KMS-11 (cell line): ENCODE measurements around the gene RGL3.
"Not testable (repeated sequence)": the region's sequence is repeated elsewhere in the genome, so short reads cannot be mapped to it uniquely, and the experiment has no call there.

Experiments
- H2AFZ ChIP-seq: fragments of 200-600 bp; sonication (generic); 2 replicates; pipeline ENCODE4 v1.6.1; 2016; ENCODE audit warnings: antibody characterized with exemption, mixed run types, low read depth
- H3K27ac ChIP-seq: fragments of 200-600 bp; sonication (generic); 2 replicates; pipeline ENCODE4 v1.6.1; 2016; ENCODE audit warnings: mild to moderate bottlenecking, mixed run types
- H3K27me3 ChIP-seq: fragments of 200-600 bp; sonication (generic); 2 replicates; pipeline ENCODE4 v1.6.1; 2017; ENCODE audit warnings: mild to moderate bottlenecking, low read depth, mixed run types, moderate library complexity; ENCODE audit not compliant: insufficient read depth
- H3K36me3 ChIP-seq: fragments of 200-600 bp; sonication (generic); 2 replicates; pipeline ENCODE4 v1.6.1; 2017; ENCODE audit warnings: mild to moderate bottlenecking, mixed run types; ENCODE audit not compliant: insufficient read depth
- H3K4me1 ChIP-seq: fragments of 200-600 bp; sonication (generic); 2 replicates; pipeline ENCODE4 v1.6.1; 2016; ENCODE audit warnings: mild to moderate bottlenecking, low read depth, mixed run types; ENCODE audit not compliant: poor library complexity, severe bottlenecking
- H3K4me2 ChIP-seq: fragments of 200-600 bp; sonication (generic); 2 replicates; pipeline ENCODE4 v1.7.0; 2016; ENCODE audit warnings: mild to moderate bottlenecking, mixed run types
- H3K4me3 ChIP-seq: fragments of 200-600 bp; sonication (generic); IDR thresholded peaks from 2 replicates; pipeline ENCODE4 v1.6.1; 2017; ENCODE audit warnings: low read depth, low read length, mixed read lengths; ENCODE audit not compliant: insufficient read depth
- H3K79me2 ChIP-seq: fragments of 200-600 bp; sonication (generic); 2 replicates; pipeline ENCODE4 v1.6.1; 2016; ENCODE audit warnings: low read depth, mixed run types; ENCODE audit not compliant: insufficient read depth
- H3K9ac ChIP-seq: fragments of 200-600 bp; sonication (generic); 2 replicates; pipeline ENCODE4 v1.6.1; 2016; ENCODE audit warnings: mild to moderate bottlenecking, mixed run types
- H4K20me1 ChIP-seq: fragments of 200-600 bp; sonication (generic); 2 replicates; pipeline ENCODE4 v1.6.1; 2016; ENCODE audit warnings: mild to moderate bottlenecking, mixed run types; ENCODE audit not compliant: insufficient read depth
- CTCF ChIP-seq: fragments of 200-600 bp; sonication (generic); conservative IDR thresholded peaks from 2 replicates; pipeline ENCODE4 v1.6.1; 2017; ENCODE audit warnings: low read depth, mild to moderate bottlenecking, antibody characterized with exemption, low read length, moderate library complexity, mixed read lengths

RGL3 gene, protein sequence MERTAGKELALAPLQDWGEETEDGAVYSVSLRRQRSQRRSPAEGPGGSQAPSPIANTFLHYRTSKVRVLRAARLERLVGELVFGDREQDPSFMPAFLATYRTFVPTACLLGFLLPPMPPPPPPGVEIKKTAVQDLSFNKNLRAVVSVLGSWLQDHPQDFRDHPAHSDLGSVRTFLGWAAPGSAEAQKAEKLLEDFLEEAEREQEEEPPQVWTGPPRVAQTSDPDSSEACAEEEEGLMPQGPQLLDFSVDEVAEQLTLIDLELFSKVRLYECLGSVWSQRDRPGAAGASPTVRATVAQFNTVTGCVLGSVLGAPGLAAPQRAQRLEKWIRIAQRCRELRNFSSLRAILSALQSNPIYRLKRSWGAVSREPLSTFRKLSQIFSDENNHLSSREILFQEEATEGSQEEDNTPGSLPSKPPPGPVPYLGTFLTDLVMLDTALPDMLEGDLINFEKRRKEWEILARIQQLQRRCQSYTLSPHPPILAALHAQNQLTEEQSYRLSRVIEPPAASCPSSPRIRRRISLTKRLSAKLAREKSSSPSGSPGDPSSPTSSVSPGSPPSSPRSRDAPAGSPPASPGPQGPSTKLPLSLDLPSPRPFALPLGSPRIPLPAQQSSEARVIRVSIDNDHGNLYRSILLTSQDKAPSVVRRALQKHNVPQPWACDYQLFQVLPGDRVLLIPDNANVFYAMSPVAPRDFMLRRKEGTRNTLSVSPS

DNA sequence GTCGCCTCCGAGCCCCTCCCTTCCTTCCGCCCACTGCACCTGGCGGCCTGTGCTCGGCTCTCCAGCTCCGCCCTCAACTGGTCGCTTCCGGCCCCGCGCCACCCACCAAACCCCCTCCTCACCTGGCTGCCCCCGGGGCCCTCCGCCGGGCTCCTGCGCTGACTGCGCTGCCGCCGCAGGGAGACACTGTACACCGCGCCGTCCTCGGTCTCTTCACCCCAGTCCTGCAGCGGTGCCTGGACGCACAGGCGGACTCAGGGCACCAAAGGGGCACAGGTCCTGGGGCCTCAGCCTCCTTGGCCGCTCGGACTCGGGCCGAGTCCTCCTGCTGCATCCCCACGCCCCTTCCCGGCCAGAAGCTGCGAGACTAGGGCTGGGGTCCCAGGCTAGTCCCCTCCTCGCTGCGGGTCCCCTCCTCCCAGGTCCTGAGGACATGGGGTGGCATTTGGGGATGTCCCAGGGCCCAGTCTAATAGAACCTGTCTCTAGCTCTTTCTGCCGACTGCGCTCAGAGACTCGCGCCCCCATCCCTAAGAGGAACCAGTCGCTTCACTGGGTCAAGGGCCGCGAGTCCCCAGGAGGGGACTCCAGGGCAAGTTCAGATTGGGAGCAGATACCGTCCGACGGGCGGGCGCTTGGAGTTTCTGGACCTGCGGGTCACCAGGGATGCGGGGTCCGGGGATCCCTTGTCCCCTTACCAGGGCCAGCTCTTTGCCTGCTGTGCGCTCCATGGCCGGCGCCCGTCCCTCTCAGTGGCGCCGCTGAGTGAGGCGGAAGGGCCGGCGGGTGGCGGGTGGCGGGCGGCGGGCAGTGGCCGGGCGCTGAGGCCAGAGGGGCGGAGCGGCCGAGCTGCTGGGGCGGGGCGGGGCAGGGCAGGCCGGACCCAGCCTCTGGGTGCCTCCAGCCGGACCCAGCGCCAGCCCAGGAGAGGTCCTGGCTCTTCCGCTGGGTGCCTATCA lies at the start of gene RGL3:
Gene RGL3, minus strand, starts transcription at position 766 of the 958 bp plus-strand sequence. Its CDS starts 36 bp downstream, at position 730.
- Histone ChIP-seq H3K4me3 (no peak within 1 kb of the TSS), H3K36me3 (no peaks in the 10 kb centered on the region), H3K9ac (no peak within 1 kb of the TSS), H4K20me1 (no peaks in the 10 kb centered on the region), H3K27ac (no peak within 1 kb of the TSS), H3K79me2 (no peaks in the 10 kb centered on the region), H3K4me1 (peaks cover 4% of the 10 kb centered on the region), H2AFZ (no peak within 1 kb of the TSS), H3K4me2 (no peak within 1 kb of the TSS), H3K27me3 (peaks cover 49% of the 10 kb centered on the region)
- TF ChIP-seq CTCF, result no peak

DNA sequence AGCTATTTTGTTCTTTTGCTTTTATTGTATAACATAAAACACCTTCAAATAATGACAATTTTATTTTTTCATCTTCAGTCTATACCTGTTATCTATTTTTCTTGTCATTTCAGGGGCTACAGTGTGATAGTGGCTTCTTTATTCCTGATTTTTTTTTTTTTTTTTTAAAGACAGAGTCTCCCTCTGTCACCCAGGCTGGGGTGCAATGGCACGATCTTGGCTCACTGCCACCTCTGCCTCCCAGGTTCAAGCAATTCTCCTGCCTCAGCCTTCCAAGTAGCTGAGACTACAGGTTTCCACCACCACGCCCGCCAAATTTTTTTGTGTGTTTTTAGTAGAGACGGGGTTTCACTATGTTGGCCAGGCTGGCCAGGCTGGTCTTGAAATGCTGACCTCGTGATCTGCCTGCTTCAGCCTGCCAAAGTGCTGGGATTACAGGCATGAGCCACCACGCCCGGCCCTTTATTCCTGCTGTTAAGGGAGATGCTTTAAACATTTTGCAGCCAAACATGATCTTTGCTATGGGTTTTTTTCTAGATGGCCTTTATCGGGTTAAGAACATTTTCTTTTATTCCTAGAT lies 49.2 kb upstream of the RGL3 start:
- H2AFZ ChIP-seq, H3K79me2 ChIP-seq, H3K4me3 ChIP-seq, H3K27me3 ChIP-seq, H4K20me1 ChIP-seq, H3K4me2 ChIP-seq, H3K4me1 ChIP-seq, H3K9ac ChIP-seq, H3K27ac ChIP-seq, H3K36me3 ChIP-seq: not testable (repeated sequence)

DNA sequence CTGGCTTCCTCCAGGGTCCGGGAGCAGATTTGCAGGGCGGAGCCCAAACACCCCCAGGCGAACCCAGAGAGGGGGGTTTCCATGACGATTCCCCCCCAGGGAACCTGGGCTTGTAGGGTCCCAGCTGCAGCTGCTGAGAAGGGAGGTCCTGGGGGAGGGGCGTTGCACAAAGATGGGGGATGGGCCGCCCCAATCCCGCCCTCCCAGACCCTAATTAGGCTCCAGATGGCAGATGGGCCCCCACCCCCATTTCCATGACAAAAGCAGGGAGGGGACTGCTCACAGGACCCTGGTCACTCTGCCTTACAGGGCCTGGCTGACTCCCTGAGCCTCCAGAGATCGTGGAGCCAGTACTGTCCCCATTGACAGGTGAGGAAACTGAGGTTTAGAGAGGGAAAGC lies 46.5 kb upstream of the RGL3 start:
- Histone ChIP-seq H2AFZ (no peak overlapping the region), H3K4me2 (no peak overlapping the region), H3K9ac (no peak overlapping the region), H4K20me1 (no peaks in the 10 kb centered on the region), H3K27me3 (peaks cover 3% of the 10 kb centered on the region; the same call in 1 of the 2 replicates), H3K27ac (no peak overlapping the region), H3K36me3 (no peaks in the 10 kb centered on the region), H3K79me2 (no peaks in the 10 kb centered on the region), H3K4me1 (no peaks in the 10 kb centered on the region), H3K4me3 (no peak overlapping the region)
- no peak for TF ChIP-seq CTCF

DNA sequence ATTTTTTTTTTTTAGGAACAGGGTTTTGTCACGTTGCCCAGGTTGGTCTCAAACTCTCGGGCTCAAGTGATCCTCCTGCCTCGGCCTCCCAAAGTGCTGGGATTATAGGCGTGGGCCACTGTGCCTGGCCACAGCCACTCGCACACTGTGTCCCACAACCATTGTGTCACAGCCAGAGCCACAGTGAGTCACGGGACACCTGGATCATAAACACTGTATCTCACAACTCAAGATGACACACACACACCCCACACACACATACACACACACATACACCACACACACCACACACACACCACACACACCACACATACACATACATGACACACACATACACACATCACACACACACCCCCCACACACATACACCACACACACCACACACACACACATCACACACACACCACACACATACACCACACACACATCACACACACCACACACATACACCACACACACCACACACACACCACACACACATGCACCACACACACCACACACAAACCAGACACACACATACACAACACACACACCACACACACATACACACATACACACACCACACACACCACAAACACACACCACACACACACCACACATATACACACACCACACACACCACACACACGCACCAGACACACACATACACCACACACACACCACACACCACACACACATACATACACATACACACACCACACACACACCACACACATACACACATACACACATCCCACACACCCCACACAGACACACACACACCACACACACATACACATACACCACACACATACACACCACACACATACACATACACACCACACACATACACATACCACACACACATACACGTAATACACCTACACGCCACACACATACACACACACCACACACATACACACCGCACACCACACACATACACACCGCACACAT lies 45.5 kb upstream of the RGL3 start:
- no peak overlapping the region for H3K9ac ChIP-seq
- H3K4me2 ChIP-seq, result no peak overlapping the region
- no peak overlapping the region for H2AFZ ChIP-seq
- no peaks in the 10 kb centered on the region for H4K20me1 ChIP-seq
- H3K79me2 ChIP-seq, result no peaks in the 10 kb centered on the region
- peaks cover 6% of the 10 kb centered on the region; the same call in 1 of the 2 replicates for H3K27me3 ChIP-seq
- no peaks in the 10 kb centered on the region for H3K4me1 ChIP-seq
- H3K27ac ChIP-seq, result no peak overlapping the region
- H3K4me3 ChIP-seq, result no peak overlapping the region
- H3K36me3 ChIP-seq, result no peaks in the 10 kb centered on the region
- TF ChIP-seq CTCF, result no peak
